ENCODE measurements around the gene HMX3.

The HMX3 gene

GRCh38 chr10:123132576-123133477 is 2.9 kb upstream of the HMX3 start:
- Histone ChIP-seq H3K4me3 (ENCODE audit: severe bottlenecking) (no peak overlapping the region), H3K4me1 (ENCODE audit: insufficient read depth, poor library complexity, severe bottlenecking) (no peaks in the 10 kb centered on the region), H3K9me3 (ENCODE audit: severe bottlenecking) (no peaks in the 10 kb centered on the region), H3K36me3 (ENCODE audit: low read depth) (no peaks in the 10 kb centered on the region), H3K27me3 (ENCODE audit: insufficient read depth, poor library complexity, severe bottlenecking) (peaks cover 70% of the 10 kb centered on the region), H3K27ac (ENCODE audit: poor library complexity, severe bottlenecking) (no peak overlapping the region)
- DNase-seq (ENCODE audit: low spot score) (peak; percentile 76), ATAC-seq (ENCODE audit: low read depth) (peak; percentile 71)
- TF ChIP-seq, protein P1, sequence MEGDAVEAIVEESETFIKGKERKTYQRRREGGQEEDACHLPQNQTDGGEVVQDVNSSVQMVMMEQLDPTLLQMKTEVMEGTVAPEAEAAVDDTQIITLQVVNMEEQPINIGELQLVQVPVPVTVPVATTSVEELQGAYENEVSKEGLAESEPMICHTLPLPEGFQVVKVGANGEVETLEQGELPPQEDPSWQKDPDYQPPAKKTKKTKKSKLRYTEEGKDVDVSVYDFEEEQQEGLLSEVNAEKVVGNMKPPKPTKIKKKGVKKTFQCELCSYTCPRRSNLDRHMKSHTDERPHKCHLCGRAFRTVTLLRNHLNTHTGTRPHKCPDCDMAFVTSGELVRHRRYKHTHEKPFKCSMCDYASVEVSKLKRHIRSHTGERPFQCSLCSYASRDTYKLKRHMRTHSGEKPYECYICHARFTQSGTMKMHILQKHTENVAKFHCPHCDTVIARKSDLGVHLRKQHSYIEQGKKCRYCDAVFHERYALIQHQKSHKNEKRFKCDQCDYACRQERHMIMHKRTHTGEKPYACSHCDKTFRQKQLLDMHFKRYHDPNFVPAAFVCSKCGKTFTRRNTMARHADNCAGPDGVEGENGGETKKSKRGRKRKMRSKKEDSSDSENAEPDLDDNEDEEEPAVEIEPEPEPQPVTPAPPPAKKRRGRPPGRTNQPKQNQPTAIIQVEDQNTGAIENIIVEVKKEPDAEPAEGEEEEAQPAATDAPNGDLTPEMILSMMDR (IDR thresholded peaks at IDR 0.05; ENCODE audit: poor library complexity, severe bottlenecking), result peak; percentile 87

GRCh38 chr10:123133541-123134342 is 2.0 kb upstream of the HMX3 start:
- TF ChIP-seq, protein P1 (IDR thresholded peaks at IDR 0.05; ENCODE audit: poor library complexity, severe bottlenecking), result no peak
- ATAC-seq (ENCODE audit: low read depth) (no peak), DNase-seq (ENCODE audit: low spot score) (no peak)
- H3K4me3 ChIP-seq (ENCODE audit: severe bottlenecking), result no peak overlapping the region
- no peaks in the 10 kb centered on the region for H3K36me3 ChIP-seq (ENCODE audit: low read depth)
- no peaks in the 10 kb centered on the region for H3K4me1 ChIP-seq (ENCODE audit: insufficient read depth, poor library complexity, severe bottlenecking)
- H3K9me3 ChIP-seq (ENCODE audit: severe bottlenecking), result no peaks in the 10 kb centered on the region
- peaks cover 79% of the 10 kb centered on the region for H3K27me3 ChIP-seq (ENCODE audit: insufficient read depth, poor library complexity, severe bottlenecking)
- H3K27ac ChIP-seq (ENCODE audit: poor library complexity, severe bottlenecking), result no peak overlapping the region

GRCh38 chr10:123134343-123134914 is 1.3 kb upstream of the HMX3 start:
- Histone ChIP-seq H3K36me3 (ENCODE audit: low read depth) (no peaks in the 10 kb centered on the region), H3K27ac (ENCODE audit: poor library complexity, severe bottlenecking) (no peak overlapping the region), H3K4me3 (ENCODE audit: severe bottlenecking) (no peak overlapping the region), H3K9me3 (ENCODE audit: severe bottlenecking) (no peaks in the 10 kb centered on the region), H3K4me1 (ENCODE audit: insufficient read depth, poor library complexity, severe bottlenecking) (no peaks in the 10 kb centered on the region), H3K27me3 (ENCODE audit: insufficient read depth, poor library complexity, severe bottlenecking) (peaks cover 86% of the 10 kb centered on the region)
- TF ChIP-seq, protein P1 (IDR thresholded peaks at IDR 0.05; ENCODE audit: poor library complexity, severe bottlenecking), result no peak
- ATAC-seq (ENCODE audit: low read depth) (no peak), DNase-seq (ENCODE audit: low spot score) (no peak)

GRCh38 chr10:123134915-123135414 is 805 bp upstream of the HMX3 start:
- ATAC-seq (ENCODE audit: low read depth) (no peak), DNase-seq (ENCODE audit: low spot score) (no peak)
- Histone ChIP-seq H3K36me3 (ENCODE audit: low read depth) (no peaks in the 10 kb centered on the region), H3K4me3 (ENCODE audit: severe bottlenecking) (no peak overlapping the region), H3K9me3 (ENCODE audit: severe bottlenecking) (no peaks in the 10 kb centered on the region), H3K27ac (ENCODE audit: poor library complexity, severe bottlenecking) (no peak overlapping the region), H3K27me3 (ENCODE audit: insufficient read depth, poor library complexity, severe bottlenecking) (peaks cover 91% of the 10 kb centered on the region), H3K4me1 (ENCODE audit: insufficient read depth, poor library complexity, severe bottlenecking) (no peaks in the 10 kb centered on the region)
- TF ChIP-seq, protein P1 (IDR thresholded peaks at IDR 0.05; ENCODE audit: poor library complexity, severe bottlenecking), result no peak

All from RWPE2 (cell line).